Measurements from ENCODE around the gene GCFC2.

GRCh38 chr2:75627902-75628504, 82.7 kb downstream of the GCFC2 start:
- TF ChIP-seq POLR2AphosphoS5 (IDR thresholded peaks at IDR 0.05; ENCODE audit: insufficient read depth in 1 of 2, low read depth in 1 of 2) = no peak
- TF ChIP-seq CTCF (IDR thresholded peaks at IDR 0.05) = peak; percentile 60 to 81 (median 64)

All from vagina (tissue), 2 donors.